ENCODE results near the gene MMP25. TPM values are rescaled to one million over a fixed set of nuclear protein-coding genes. Genes with fewer than 3 reads are reported as not detected.

Gene MMP25
- total and polyA plus RNA-seq, 10 of the 15 experiments (the other 5 are each of a cell fraction or from before 2014, with no cell fraction given): 0.03 to 0.36 (median 0.13) TPM; not detected in 1

- TF ChIP-seq, protein P1, sequence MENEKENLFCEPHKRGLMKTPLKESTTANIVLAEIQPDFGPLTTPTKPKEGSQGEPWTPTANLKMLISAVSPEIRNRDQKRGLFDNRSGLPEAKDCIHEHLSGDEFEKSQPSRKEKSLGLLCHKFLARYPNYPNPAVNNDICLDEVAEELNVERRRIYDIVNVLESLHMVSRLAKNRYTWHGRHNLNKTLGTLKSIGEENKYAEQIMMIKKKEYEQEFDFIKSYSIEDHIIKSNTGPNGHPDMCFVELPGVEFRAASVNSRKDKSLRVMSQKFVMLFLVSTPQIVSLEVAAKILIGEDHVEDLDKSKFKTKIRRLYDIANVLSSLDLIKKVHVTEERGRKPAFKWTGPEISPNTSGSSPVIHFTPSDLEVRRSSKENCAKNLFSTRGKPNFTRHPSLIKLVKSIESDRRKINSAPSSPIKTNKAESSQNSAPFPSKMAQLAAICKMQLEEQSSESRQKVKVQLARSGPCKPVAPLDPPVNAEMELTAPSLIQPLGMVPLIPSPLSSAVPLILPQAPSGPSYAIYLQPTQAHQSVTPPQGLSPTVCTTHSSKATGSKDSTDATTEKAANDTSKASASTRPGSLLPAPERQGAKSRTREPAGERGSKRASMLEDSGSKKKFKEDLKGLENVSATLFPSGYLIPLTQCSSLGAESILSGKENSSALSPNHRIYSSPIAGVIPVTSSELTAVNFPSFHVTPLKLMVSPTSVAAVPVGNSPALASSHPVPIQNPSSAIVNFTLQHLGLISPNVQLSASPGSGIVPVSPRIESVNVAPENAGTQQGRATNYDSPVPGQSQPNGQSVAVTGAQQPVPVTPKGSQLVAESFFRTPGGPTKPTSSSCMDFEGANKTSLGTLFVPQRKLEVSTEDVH (IDR thresholded peaks at IDR 0.05; ENCODE audit: low read depth, partially characterized antibody): no peak
- TF ChIP-seq BCL11A (IDR thresholded peaks at IDR 0.05; ENCODE audit: low read depth, low read length) (no peak), HDGF (IDR thresholded peaks at IDR 0.05) (peak; percentile 86; the same call in 1 of the 2 replicates), CREM (IDR thresholded peaks at IDR 0.05; ENCODE audit: low read depth) (0 out of 2 replicates have a peak, but pooled peaks have one; percentile 47), RAD51 (IDR thresholded peaks at IDR 0.05) (no peak), CTCF (IDR thresholded peaks at IDR 0.05 in 2 of 3, conservative IDR thresholded peaks at IDR 0.05 in 1 of 3; ENCODE audit: control insufficient read depth in 2 of 3, extremely low read depth in 1 of 3, insufficient read depth in 1 of 3, low read depth in 3 of 3, low read length in 3 of 3) (peak; percentile 56 to 75 (median 64)), HDAC6 (IDR thresholded peaks at IDR 0.05; ENCODE audit: unreplicated experiment) (no peak), ATF2 (IDR thresholded peaks at IDR 0.05; ENCODE audit: low read length) (no peak), SIX5 (IDR thresholded peaks at IDR 0.05; ENCODE audit: low read depth, low read length, severe bottlenecking) (no peak), NBN (IDR thresholded peaks at IDR 0.05) (0 out of 2 replicates have a peak, but pooled peaks have one; percentile 20), KAT2A (conservative IDR thresholded peaks at IDR 0.05; ENCODE audit: control insufficient read depth, low read depth, low read length) (no peak), HCFC1 (IDR thresholded peaks at IDR 0.05; ENCODE audit: low read length) (0 out of 2 replicates have a peak, but pooled peaks have one; percentile 23), YY1 (IDR thresholded peaks at IDR 0.05; ENCODE audit: low read depth, low read length) (peak; percentile 15; the same call in 1 of the 2 replicates), POLR2A (IDR thresholded peaks at IDR 0.05; ENCODE audit: low read depth, low read length) (no peak), TAF1 (IDR thresholded peaks at IDR 0.05; ENCODE audit: borderline replicate concordance, low read depth, low read length) (no peak), ZNF207 (IDR thresholded peaks at IDR 0.05; ENCODE audit: borderline replicate concordance) (peak; percentile 48; the same call in 1 of the 2 replicates), ZNF384 (IDR thresholded peaks at IDR 0.05; ENCODE audit: borderline replicate concordance, low read depth, low read length) (peak; percentile 52; the same call in 1 of the 2 replicates)
- TF ChIP-seq, protein P2, sequence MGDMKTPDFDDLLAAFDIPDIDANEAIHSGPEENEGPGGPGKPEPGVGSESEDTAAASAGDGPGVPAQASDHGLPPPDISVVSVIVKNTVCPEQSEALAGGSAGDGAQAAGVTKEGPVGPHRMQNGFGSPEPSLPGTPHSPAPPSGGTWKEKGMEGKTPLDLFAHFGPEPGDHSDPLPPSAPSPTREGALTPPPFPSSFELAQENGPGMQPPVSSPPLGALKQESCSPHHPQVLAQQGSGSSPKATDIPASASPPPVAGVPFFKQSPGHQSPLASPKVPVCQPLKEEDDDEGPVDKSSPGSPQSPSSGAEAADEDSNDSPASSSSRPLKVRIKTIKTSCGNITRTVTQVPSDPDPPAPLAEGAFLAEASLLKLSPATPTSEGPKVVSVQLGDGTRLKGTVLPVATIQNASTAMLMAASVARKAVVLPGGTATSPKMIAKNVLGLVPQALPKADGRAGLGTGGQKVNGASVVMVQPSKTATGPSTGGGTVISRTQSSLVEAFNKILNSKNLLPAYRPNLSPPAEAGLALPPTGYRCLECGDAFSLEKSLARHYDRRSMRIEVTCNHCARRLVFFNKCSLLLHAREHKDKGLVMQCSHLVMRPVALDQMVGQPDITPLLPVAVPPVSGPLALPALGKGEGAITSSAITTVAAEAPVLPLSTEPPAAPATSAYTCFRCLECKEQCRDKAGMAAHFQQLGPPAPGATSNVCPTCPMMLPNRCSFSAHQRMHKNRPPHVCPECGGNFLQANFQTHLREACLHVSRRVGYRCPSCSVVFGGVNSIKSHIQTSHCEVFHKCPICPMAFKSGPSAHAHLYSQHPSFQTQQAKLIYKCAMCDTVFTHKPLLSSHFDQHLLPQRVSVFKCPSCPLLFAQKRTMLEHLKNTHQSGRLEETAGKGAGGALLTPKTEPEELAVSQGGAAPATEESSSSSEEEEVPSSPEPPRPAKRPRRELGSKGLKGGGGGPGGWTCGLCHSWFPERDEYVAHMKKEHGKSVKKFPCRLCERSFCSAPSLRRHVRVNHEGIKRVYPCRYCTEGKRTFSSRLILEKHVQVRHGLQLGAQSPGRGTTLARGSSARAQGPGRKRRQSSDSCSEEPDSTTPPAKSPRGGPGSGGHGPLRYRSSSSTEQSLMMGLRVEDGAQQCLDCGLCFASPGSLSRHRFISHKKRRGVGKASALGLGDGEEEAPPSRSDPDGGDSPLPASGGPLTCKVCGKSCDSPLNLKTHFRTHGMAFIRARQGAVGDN (IDR thresholded peaks at IDR 0.05): no peak
- TF ChIP-seq, protein P3, sequence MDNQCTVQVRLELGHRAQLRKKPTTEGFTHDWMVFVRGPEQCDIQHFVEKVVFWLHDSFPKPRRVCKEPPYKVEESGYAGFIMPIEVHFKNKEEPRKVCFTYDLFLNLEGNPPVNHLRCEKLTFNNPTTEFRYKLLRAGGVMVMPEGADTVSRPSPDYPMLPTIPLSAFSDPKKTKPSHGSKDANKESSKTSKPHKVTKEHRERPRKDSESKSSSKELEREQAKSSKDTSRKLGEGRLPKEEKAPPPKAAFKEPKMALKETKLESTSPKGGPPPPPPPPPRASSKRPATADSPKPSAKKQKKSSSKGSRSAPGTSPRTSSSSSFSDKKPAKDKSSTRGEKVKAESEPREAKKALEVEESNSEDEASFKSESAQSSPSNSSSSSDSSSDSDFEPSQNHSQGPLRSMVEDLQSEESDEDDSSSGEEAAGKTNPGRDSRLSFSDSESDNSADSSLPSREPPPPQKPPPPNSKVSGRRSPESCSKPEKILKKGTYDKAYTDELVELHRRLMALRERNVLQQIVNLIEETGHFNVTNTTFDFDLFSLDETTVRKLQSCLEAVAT (IDR thresholded peaks at IDR 0.05): peak; percentile 51; the same call in 1 of the 2 replicates
These were observed 42.6 kb upstream of the MMP25 start (continued) for GRCh38 chr16:3003582-3004270.
